Measurements from ENCODE around the gene CNGA1.
"Not testable (repeated sequence)": the region's sequence is repeated elsewhere in the genome, so short reads cannot be mapped to it uniquely, and the experiment has no call there.

CNGA1 gene

DNA sequence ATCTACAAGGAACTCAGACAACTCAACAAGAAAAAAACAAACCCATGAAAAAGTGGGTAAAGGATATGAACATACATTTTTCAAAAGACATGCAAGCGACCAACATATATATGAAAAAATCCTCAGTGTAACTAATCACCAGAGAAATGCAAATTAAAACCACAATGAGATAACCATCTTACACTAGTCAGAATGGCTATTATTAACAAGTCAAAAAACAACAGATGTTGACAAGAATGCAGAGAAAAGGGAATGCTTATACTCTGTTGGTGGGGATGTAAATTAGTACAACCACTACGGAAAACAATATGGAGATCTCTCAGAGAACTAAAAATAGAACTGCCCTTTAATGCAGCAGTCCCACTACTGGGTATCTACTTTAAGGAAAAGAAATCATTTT is 12.2 kb upstream of the CNGA1 start:
- no peak for DNase-seq

DNA sequence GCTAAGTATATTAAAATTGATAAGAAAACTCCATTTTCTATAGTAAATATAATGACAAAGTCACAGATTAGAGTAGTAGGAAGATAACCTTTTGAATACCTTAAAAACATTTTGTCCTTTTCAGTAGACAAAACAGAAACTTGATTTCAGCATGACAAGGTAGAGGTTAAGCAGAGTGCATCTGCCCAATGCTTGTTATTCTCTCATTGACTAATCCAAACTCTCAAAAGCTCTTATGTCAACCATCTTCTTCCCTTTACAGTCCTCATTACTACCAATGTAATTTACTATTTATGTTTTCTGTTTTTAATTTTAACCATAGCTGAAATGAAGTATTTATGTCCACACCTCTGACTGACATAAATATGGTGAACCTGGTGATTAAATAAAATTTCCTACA is 11.2 kb upstream of the CNGA1 start:
- DNase-seq, result no peak

DNA sequence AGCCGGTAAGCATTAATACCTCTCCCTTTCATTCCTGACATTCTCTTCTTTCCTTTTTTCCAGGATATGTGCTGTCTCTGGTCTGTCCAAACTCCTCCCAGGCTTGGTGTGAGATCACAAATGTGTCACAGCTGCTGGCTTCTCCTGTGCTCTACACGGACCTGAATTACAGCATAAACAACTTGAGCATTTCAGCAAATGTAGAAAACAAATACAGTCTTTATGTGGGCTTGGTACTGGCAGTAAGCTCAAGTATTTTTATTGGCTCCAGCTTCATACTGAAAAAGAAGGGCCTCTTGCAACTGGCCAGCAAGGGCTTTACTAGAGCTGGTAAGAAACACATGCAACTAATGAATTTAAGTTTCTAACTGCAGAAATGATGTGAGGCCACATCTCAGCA is 8.5 kb upstream of the CNGA1 start:
- peak; percentile 44 for DNase-seq

DNA sequence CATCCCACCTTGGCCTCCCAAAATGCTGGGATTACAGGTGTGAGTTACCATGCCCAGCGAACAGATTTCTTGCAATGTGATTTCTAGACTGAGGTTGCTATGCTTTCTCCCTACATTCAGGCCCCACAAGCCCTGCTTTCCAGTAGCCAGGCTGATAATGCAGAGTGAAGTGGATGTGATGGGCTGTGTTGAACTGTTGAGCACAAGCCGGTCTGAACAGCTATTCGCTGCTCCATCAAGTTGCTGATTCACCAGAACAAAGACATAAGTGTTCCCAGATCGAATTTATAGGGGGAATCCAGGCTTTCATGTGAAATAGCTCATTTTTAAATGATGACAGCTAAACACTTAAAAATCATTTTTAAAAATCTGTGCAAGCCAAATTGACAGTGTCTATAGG is 8.0 kb upstream of the CNGA1 start:
- DNase-seq, result no peak

DNA sequence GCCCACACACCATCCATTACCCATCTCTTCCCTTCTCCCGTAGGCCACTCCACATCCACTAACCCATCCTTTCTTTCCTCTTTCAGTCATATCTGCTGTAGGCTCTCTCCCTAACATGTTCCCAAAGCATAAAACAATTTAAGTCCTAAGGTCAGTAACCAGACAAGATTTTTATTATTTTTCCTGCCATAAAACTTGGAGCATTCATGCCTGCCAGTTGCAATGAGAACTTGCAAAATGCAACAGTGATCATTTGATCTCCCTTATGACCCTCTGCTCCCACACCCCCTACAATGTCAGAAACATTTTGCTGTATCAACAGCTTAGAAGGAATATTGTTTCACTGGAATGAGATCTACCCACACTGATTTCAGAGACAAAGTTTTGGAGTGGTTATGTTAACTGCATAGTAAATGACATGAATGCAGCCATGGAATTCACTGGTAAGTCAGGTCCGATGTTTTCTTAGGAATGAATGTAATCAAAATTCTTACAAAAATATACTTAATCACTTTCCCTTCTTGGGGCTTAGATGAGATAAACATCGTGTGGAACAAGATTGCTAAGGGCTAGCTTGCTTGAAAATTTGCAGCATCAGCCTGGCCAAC is 5.8 kb upstream of the CNGA1 start:
- DNase-seq, result no peak

DNA sequence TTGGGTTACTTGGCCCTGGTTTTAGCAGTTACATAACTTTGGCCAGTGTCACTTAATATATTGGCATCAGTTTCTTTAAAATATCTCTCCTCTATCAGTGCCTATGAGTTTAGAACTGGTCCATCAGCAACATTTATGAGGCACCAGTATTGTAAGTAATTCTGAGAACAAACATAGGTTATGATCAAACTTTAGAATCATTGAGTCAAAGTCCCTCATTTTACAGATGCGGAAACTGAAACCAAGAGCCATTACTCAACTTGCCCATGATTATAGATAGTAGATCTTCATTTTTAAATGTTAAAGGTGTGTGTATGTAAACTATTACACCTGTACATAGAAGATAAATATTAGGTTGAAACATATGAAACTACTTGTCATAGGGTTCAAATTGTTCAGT is 4.6 kb upstream of the CNGA1 start:
- no peak for DNase-seq

DNA sequence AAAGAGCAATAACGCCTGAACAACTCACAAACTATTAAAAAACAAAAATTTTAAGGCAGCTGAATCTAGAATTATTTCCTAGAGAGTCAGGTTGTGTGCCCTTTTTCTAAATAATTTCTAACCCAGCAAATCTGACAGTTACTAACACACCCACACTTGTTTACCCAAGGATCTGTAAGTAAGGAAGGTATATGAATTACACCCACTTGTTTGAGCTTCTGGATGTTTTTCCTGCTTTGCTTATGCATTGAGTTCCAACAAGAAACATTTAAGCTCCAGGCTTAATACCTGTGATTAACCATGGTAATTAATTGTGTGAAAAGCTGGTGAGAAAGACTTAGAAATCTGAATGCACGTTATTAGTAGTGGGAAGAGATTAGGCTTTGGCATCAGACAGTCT is 1.6 kb upstream of the CNGA1 start:
- no peak for DNase-seq

DNA sequence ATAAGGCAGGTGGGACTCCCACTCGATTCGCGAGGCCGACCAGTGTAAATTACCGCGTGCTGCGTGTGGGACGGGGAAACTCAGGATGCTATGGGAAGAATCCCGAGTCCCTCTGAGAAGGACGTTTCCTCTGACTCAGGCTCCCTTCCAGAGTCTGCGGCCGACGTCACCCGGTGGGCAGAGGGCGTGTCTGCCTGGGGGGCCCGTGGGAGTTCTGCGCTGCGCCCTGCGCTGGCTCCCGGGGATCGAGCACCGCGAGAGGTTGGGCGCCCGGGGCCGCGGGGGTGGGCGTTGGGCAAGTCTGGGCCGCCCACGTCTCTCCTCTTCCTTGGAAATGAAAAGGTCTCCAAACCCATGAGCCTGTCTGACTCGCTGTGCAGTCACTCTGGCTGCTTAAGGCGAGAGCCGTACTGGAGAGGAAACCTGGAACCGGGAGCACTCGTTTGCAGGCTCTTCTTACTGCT is 659 bp upstream of the CNGA1 start:
- DNase-seq, result peak; percentile 12

DNA sequence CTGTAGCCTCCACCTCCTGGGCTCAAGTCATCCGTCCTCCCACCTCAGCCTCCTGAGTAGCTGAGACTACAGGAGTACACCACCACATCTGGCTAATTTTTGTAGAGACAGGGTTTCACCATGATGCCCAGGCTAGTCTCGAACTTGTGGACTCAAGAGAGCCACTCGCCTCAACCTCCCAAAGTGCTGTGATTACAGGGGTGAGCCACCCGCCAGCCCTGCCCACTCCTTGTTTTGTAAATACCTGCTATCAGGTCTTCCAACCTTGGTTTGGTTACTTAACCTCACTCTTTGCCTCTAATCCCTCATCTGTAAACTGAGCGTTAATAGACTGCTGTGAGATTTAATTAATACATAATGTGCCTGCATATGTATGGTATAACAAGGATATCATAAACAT is 803 bp downstream of the CNGA1 start:
- DNase-seq, result no peak

DNA sequence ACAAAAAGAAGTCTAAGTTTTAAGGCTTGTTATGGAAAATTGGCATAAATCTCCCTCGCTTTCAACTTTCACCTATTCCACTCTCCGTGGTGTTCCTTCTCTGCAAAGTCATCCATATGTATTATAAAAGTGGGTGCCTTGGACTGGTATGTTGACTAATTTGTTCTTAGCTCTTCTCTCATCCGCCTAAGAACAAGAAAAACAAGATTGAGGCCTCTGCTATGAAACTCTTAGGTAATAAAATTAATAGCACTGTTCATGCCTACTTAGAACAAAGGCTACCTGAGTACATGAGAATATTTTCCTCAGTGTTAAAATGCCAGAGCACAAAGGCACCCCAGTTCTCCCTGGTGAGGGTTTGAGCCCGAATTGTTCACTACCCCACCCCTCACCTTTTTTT is 1.3 kb downstream of the CNGA1 start:
- no peak for DNase-seq

DNA sequence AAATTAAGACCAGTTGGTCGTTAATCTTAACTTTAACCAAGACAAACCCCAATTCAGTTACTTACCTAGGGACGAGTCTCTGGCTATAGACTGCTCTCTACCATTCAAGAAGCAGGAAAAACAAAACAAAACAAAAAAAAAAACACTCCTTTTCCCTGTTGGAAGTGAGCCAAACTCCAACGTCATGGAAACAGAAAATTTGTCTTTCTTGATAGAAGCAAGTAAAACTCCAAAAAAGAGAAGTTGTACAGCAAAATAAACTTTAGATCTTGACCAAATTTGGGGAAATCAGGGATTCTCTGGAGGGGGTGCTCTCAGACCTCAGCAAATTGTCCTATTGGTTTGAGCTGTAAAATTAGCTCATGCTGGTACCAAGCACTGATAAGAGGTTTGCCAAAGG is 3.7 kb downstream of the CNGA1 start:
- DNase-seq, result no peak

DNA sequence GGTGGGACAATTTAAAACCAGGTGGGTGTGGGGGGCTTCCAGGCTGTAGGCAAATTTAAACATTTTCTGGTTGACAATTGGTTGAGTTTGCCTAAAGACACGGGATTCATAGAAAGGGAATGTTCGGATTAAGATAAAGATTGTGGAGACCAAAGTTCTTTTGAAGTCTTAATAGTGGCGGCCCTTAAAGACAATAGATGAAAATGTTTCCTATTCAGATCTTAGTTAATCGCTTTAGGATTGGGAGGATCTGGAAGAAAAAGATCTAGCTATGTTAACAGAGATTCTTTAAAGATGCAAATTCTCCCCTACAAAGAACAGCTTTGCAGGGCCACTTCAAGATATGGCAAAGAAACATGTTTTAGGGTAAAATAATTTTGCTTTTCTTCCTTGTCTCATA is 4.8 kb downstream of the CNGA1 start:
- no peak for DNase-seq

DNA sequence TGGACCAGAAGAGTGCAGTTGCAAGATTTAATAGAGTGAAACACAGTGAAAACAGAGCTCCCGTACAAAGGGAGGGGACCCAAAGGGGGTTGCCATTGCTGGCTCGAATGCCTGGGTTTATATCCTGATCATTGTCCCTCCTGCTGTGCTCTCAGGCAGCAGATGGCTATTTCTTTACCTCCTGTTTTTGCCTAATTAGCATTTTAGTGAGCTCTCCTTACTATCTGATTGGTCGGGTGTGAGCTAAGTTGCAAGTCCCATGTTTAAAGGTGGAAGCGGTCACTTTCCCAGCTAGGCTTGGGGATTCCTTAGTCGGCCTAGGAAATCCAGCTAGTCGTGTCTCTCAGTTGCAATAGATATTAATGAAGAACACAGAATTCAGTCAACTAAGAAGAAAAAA is 5.6 kb downstream of the CNGA1 start:
- not testable (repeated sequence) for DNase-seq

DNA sequence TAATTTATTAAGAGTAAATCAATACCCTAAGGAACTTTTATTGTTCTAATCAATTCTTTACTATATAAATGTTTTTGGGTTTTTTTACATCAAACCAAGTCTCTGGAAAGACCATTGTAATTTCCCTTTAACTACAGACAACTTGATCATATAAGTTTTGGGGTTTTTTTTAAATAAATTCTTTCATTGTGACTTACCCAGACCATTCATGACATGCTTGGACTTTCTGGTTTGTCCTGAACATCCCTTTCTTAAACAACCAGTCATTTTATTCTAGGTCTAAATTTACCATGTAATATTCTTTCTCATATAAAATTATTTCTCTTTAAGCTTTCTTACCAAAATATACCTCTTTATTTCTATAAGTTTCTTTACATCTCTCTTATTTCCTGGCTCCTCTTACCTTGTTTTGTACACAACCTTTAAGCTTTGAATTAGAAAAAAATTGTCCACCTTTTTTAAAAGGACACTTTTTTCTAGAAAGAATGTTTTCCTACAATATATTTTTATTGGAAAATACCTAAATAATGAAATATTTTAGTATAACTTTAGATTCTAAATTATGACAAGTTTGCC is 8.4 kb downstream of the CNGA1 start:
- no peak for DNase-seq

DNA sequence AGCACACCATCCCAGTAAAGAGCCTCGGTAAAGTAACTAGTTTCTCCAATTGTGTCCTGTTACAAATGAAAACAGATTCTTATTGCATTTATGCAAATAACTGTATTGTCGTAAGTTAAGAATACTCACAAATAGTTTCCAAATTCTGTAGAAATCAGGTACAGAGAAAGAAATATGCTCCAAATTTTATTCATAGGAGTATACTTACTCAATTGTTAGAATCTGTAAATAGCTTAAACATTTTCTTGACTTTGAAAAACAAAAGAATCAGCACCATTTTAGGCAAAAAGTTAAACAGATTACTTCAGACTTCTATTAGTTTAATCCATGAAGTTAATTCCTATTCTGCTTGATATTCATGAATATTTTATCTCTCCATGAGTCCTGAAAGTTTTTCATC is 10.7 kb downstream of the CNGA1 start:
- no peak for DNase-seq

DNA sequence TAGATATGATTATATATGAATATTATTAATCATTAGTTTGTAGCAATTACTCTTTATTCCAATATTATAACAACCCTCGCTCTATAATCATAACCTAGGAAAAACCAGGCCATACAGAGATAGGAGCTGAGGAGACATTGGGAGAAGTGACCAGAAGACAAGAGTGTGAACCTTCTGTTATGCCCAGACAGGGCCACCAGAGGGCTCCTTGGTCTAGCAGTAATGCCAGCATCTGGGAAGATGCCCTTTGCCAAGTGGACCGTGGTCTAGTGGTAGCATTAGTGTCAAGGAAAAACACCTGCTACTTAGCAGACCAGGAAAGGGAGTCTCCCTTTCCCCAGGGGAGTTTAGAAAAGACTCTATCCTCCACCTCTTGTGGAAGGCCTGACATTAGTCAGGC is 12.9 kb downstream of the CNGA1 start:
- not testable (repeated sequence) for DNase-seq

DNA sequence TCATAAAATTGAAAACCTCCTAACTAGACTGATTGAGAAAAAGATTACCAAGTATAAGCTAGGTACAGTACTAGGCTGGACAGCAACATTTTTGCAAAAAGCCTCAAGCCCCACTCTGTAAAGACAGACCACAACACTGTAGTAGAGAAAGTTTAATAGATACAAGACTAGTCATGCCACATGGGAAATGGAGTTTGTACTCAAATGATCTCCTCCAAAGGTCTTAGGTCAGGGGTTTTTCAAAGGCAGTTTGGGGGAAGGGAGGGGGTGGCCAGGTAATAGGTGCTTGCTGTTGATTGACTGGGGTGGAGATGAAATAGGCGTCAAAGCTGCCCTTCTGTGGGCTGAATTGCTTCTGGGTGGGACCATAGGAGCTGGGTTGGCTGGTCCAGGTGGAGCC is 14.2 kb downstream of the CNGA1 start:
- DNase-seq, result no peak

DNA sequence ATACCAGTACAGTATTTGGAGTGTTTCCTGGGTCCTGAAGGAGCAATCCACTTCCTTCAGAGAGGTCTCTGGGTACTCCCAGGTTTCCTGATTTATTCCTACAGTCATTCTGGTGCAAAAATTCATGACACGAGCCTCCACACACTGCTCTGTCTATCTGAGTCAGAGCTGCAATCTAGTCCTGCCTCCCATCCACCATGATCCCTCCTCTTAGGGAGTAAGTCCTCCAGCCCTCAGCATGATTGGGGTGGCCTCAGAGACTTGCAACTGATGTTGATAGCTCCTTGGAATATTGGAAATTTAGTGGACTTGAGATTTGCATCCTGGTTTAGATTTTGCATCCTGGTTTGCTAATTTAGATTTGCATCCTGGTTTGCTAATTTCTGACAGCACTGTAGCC is 20.5 kb downstream of the CNGA1 start:
- no peak for DNase-seq

DNA sequence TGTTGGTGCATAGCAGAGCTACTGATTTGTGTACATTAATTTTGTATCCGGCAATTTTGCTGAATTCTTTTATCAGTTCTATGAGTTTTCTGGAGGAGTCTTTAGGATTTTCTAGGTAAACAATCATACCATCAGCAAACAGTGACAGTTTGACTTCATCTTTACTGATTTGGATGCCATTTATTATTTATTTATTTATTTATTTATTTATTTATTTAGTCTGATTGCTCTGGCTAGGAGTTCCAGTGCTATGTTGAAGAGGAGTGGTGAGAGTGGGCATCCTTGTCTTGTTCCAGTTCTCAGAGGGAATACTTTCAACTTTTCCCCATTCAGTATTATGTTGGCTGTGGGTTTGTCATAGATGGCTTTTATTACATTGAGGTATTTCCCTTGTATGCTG is 24.0 kb downstream of the CNGA1 start:
- not testable (repeated sequence) for DNase-seq

DNA sequence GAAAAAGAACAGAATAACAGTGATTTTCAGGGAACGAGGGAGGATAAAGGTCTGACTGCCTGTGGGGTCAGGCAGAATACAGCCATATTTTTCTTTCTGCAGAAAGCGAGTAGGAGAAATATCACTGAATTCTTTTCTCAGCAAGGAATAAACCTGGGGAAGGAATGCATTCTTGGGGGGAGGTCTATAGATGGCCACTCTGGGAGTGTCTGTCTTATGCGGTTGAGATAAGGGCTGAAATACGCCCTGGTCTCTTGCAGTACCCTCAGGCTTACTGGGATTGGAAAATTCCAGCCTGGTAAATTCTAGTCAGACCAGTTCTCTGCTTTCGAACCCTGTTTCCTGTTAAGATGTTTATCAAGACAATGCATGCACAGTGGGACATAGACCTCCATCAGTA is 26.3 kb downstream of the CNGA1 start:
- no peak for DNase-seq

DNA sequence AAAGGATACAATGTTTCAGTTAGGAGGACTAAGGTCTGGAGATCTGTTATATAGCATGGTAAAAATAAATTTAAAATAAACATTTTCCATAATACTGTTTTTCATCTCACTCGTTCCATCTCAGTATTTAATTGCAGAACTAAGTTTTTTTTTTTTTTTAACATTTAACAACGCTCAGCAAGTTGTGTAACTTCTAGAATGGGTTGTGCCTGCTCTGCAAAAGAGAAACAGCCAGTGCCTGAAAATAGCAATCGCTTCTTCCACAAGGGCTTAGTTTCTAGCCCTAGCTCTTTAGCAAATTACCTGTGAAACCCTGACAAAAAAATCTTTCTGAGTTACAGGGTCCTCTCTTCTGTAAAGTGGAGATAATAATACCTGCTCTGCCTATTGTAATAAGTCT is 41.9 kb downstream of the CNGA1 start:
- no peak for DNase-seq

DNA sequence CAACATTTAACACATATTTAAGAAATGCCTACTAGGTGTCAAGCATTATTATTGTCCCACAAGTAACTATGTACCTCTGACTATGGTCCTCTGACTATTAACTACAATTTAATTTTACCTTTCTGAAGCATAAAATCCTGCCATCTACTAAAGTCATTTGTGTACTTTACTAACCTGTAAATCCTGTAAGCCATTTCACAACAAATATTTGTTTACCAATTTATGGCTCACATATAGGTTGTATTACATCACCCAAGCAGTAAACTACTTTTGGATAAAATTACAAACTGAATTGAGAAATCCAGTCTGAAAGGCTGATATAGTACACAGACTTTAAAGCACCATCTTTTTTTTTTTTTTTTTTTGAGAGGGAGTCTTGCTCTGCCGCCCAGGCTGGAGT is 43.8 kb downstream of the CNGA1 start:
- no peak for DNase-seq

DNA sequence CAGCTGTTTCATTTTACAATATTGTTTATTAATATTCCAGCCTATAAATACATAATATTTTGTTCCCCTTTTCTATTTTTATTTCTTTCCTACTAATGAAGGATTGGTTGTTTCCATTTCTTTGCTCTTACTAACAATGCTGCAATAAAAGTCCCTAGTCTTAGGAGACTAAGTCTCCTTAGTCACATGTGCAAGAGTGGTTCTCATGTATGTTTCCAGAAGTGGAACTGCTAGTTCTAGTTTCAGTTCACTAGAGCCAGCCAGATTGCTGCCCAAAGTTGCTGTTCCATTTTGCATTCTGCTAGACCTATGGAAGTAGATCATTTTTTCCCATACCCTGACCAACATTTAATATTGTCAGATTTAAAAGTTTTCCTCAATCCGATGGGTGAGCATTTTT is 44.3 kb downstream of the CNGA1 start:
- no peak for DNase-seq

DNA sequence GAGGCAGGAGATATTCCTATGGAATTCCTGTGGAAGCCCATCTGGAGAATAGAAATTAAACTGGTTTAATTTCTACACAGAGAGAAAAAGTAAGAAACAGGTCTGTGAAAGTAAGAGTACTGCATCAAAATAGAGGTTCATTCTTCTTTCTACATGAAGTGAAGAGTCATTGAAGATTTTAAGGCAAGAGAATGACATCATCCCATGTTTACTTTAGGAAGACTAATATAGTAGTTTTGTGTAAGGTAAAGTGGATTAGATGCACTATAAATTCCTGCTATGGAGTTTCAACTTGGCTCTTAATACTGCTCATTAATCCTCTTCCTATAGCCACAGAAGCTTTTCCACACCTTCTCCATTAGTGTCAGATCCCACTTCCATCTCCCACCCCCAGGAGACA is 47.6 kb downstream of the CNGA1 start:
- DNase-seq, result no peak

DNA sequence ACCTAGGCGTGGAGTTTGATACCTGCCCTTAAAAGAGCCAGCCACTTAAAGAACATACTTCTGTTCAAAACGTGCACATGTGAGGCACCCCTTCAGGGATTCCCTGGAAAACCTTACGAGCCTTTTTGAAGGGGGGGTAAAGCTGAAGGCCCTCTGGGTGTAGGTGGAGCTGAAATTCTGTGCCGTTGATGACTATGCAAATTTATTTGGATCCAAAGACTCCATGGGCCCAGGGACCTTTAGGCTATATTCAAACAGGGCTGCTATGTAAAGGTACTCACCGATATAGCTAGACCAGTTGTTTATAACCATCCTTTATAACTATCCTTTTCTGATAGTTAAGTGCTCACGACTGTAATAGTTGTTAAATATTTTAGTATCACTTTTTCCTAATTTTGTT is 61.8 kb downstream of the CNGA1 start:
- no peak for DNase-seq

DNA sequence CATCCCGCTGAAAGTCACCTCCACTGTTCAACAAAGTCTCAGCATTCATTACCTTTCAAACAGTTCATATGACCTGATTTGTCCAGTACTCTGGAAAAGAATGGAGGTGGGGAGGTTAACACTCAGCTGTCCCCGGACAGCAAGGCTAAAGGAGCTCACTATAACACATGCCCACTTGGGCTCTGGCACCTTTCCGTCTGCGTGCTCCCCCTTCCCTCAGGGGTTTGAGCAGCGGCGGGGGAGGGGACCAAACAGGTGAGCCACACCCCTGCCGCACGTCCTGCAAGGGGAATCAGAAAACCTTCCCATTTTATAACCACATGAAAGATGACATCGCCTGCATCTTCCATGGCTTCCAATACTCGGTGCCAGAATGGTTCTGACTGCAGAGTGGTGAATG is 62.2 kb downstream of the CNGA1 start:
- DNase-seq, result no peak

All from NCI-H510A (cell line).